ENCODE measurements around the gene F5.

The F5 gene

GRCh38 chr1:169495046-169495775 is 91.1 kb downstream of the F5 start:
- no peak for TF ChIP-seq RAD21 (IDR thresholded peaks at IDR 0.05; ENCODE audit: low read depth)
- no peak for TF ChIP-seq EP300 (IDR thresholded peaks at IDR 0.05; ENCODE audit: borderline replicate concordance)
- no peak for TF ChIP-seq TAF1 (IDR thresholded peaks at IDR 0.05; ENCODE audit: low read depth)
- TF ChIP-seq, protein P1, sequence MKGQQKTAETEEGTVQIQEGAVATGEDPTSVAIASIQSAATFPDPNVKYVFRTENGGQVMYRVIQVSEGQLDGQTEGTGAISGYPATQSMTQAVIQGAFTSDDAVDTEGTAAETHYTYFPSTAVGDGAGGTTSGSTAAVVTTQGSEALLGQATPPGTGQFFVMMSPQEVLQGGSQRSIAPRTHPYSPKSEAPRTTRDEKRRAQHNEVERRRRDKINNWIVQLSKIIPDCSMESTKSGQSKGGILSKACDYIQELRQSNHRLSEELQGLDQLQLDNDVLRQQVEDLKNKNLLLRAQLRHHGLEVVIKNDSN (IDR thresholded peaks at IDR 0.05): no peak
- TF ChIP-seq NFIC (IDR thresholded peaks at IDR 0.05): no peak
- TF ChIP-seq FOXM1 (IDR thresholded peaks at IDR 0.05; ENCODE audit: borderline replicate concordance, low read depth): no peak
- TF ChIP-seq REST (IDR thresholded peaks at IDR 0.05; ENCODE audit: low read depth): no peak
- TF ChIP-seq MAX (IDR thresholded peaks at IDR 0.05): no peak
- TF ChIP-seq YY1 (IDR thresholded peaks at IDR 0.05; ENCODE audit: low read depth): no peak
- TF ChIP-seq ZBTB7A (IDR thresholded peaks at IDR 0.05; ENCODE audit: low read depth): no peak
- TF ChIP-seq TEAD4 (IDR thresholded peaks at IDR 0.05): no peak
- no peak for TF ChIP-seq EGR1 (IDR thresholded peaks at IDR 0.05)
- no peak for TF ChIP-seq TCF12 (IDR thresholded peaks at IDR 0.05; ENCODE audit: low read depth)
- TF ChIP-seq CREB1 (IDR thresholded peaks at IDR 0.05; ENCODE audit: low read depth): no peak
- TF ChIP-seq CEBPB (IDR thresholded peaks at IDR 0.05): no peak

- no peak for TF ChIP-seq NFIC (IDR thresholded peaks at IDR 0.05)
- TF ChIP-seq TAF1 (IDR thresholded peaks at IDR 0.05; ENCODE audit: low read depth): no peak
- no peak for TF ChIP-seq TEAD4 (IDR thresholded peaks at IDR 0.05)
- no peak for TF ChIP-seq MAX (IDR thresholded peaks at IDR 0.05)
- no peak for TF ChIP-seq FOXM1 (IDR thresholded peaks at IDR 0.05; ENCODE audit: borderline replicate concordance, low read depth)
- TF ChIP-seq CEBPB (IDR thresholded peaks at IDR 0.05): no peak
- no peak for TF ChIP-seq REST (IDR thresholded peaks at IDR 0.05; ENCODE audit: low read depth)
- TF ChIP-seq EGR1 (IDR thresholded peaks at IDR 0.05): no peak
- no peak for TF ChIP-seq RAD21 (IDR thresholded peaks at IDR 0.05; ENCODE audit: low read depth)
- no peak for TF ChIP-seq TCF12 (IDR thresholded peaks at IDR 0.05; ENCODE audit: low read depth)
- no peak for TF ChIP-seq ZBTB7A (IDR thresholded peaks at IDR 0.05; ENCODE audit: low read depth)
- TF ChIP-seq YY1 (IDR thresholded peaks at IDR 0.05; ENCODE audit: low read depth): no peak
- TF ChIP-seq EP300 (IDR thresholded peaks at IDR 0.05; ENCODE audit: borderline replicate concordance): no peak
- TF ChIP-seq, protein P1 (IDR thresholded peaks at IDR 0.05): no peak
- no peak for TF ChIP-seq CREB1 (IDR thresholded peaks at IDR 0.05; ENCODE audit: low read depth)
Observed at GRCh38 chr1:169494343-169494742, 91.9 kb downstream of the F5 start.

DNA sequence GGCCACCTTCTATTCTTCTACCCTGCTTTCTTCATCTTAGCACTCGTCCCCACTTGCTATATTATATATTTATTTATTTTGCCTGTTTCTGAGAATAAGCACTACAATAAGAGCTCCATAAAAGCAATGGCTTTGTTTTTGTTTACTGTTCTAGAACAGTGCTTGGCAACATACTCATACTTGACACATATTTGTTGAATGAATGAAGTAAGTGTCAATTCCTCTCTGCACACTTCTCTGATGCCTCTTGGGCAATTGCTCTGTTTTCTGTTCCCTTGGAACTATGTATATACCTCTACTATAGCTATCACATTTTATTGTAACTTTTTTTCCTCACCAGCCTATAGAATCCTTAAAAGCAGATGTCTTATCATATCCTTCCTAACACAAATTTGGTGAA is 93.0 kb downstream of the F5 start:
- no peak for TF ChIP-seq EGR1 (IDR thresholded peaks at IDR 0.05)
- TF ChIP-seq REST (IDR thresholded peaks at IDR 0.05; ENCODE audit: low read depth): no peak
- no peak for TF ChIP-seq TEAD4 (IDR thresholded peaks at IDR 0.05)
- TF ChIP-seq TAF1 (IDR thresholded peaks at IDR 0.05; ENCODE audit: low read depth): no peak
- TF ChIP-seq YY1 (IDR thresholded peaks at IDR 0.05; ENCODE audit: low read depth): no peak
- no peak for TF ChIP-seq NFIC (IDR thresholded peaks at IDR 0.05)
- no peak for TF ChIP-seq MAX (IDR thresholded peaks at IDR 0.05)
- no peak for TF ChIP-seq RAD21 (IDR thresholded peaks at IDR 0.05; ENCODE audit: low read depth)
- no peak for TF ChIP-seq CREB1 (IDR thresholded peaks at IDR 0.05; ENCODE audit: low read depth)
- no peak for TF ChIP-seq EP300 (IDR thresholded peaks at IDR 0.05; ENCODE audit: borderline replicate concordance)
- TF ChIP-seq CEBPB (IDR thresholded peaks at IDR 0.05): no peak
- no peak for TF ChIP-seq TCF12 (IDR thresholded peaks at IDR 0.05; ENCODE audit: low read depth)

DNA sequence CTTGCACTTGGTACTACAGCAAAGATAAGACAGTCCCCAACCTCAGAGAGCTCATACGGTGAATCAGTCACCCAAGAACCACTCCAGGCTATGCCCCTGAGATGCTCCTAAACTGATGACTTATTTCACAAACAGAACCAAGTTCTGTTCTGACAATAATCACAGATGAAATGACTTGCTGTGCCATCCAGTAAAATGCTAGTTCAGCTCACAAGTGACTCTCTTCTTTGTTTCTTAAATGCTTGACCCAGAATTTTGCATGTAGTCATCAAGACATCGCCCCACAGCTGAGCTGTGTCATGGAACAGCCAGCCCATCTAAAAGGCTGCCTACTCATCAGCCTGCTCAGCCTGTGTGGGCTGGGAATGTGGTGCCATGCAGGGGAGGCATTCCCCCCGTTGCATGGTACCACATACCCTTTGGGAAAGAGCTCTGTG is 94.4 kb downstream of the F5 start:
- TF ChIP-seq CEBPB (IDR thresholded peaks at IDR 0.05) (no peak), ZBTB7A (IDR thresholded peaks at IDR 0.05; ENCODE audit: low read depth) (no peak), YY1 (IDR thresholded peaks at IDR 0.05; ENCODE audit: low read depth) (no peak), EGR1 (IDR thresholded peaks at IDR 0.05) (no peak), REST (IDR thresholded peaks at IDR 0.05; ENCODE audit: low read depth) (no peak), FOXM1 (IDR thresholded peaks at IDR 0.05; ENCODE audit: borderline replicate concordance, low read depth) (no peak), EP300 (IDR thresholded peaks at IDR 0.05; ENCODE audit: borderline replicate concordance) (no peak), TEAD4 (IDR thresholded peaks at IDR 0.05) (no peak), MAX (IDR thresholded peaks at IDR 0.05) (no peak), NFIC (IDR thresholded peaks at IDR 0.05) (no peak), TCF12 (IDR thresholded peaks at IDR 0.05; ENCODE audit: low read depth) (no peak), TAF1 (IDR thresholded peaks at IDR 0.05; ENCODE audit: low read depth) (no peak), RAD21 (IDR thresholded peaks at IDR 0.05; ENCODE audit: low read depth) (no peak), CREB1 (IDR thresholded peaks at IDR 0.05; ENCODE audit: low read depth) (no peak)
- TF ChIP-seq, protein P1 (IDR thresholded peaks at IDR 0.05): no peak

Measured in Ishikawa (cell line).